Retinal pigment epithelial cell (primary cell): ENCODE data around the gene GRIK1.

ENCODE experiments used
- DNase-seq: peaks from one replicate; pipeline ENCODE4 v3.0.0-alpha.2; 2010; ENCODE audit warnings: low read depth
- H3K4me3 ChIP-seq: 2 replicates; pipeline ENCODE4 v1.5.1; 2011; ENCODE audit warnings: mild to moderate bottlenecking, low read length, control low read depth, moderate library complexity
- TF ChIP-seq, protein P1 (sequence below): conservative IDR thresholded peaks from 2 replicates; pipeline ENCODE4 v1.5.1; 2011; ENCODE audit warnings: low read depth, low read length, control low read depth, inconsistent platforms

Gene GRIK1

DNA sequence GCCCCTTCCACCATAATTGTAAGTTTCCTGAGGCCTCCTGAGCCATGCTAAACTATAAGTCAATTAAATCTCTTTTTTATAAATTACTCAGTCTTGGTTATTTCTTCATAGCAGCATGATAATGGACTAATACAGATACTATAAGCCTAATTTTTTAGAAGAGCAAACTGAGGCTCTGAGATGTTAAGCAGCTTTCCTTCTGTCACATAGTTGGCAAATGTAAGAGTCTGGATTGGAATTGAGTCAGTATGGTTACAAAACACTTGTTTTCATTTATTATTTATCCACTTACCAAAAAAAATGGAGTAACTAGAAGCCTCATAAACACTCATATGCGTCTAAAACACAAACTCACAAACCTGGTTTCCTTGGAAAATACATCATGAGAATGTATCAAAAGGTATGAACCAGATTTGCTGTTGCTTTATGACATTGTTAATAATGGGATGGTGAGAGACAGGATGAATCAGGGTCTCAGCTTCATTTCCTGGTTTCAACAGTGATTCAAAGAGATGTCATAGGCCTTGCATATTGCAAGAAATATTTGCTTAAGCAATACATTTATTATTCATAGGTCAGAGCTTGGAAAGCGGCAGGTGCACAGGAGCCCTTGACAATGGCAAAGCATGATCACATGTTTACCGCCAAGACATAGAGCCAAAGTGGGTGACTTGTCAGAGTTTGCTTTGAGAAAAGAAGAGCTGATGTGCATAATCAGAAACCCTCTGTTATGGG lies 221.5 kb downstream of the GRIK1 start:
- TF ChIP-seq, protein P1, sequence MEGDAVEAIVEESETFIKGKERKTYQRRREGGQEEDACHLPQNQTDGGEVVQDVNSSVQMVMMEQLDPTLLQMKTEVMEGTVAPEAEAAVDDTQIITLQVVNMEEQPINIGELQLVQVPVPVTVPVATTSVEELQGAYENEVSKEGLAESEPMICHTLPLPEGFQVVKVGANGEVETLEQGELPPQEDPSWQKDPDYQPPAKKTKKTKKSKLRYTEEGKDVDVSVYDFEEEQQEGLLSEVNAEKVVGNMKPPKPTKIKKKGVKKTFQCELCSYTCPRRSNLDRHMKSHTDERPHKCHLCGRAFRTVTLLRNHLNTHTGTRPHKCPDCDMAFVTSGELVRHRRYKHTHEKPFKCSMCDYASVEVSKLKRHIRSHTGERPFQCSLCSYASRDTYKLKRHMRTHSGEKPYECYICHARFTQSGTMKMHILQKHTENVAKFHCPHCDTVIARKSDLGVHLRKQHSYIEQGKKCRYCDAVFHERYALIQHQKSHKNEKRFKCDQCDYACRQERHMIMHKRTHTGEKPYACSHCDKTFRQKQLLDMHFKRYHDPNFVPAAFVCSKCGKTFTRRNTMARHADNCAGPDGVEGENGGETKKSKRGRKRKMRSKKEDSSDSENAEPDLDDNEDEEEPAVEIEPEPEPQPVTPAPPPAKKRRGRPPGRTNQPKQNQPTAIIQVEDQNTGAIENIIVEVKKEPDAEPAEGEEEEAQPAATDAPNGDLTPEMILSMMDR: no peak
- H3K4me3 ChIP-seq: no peak overlapping the region
- no peak for DNase-seq

DNA sequence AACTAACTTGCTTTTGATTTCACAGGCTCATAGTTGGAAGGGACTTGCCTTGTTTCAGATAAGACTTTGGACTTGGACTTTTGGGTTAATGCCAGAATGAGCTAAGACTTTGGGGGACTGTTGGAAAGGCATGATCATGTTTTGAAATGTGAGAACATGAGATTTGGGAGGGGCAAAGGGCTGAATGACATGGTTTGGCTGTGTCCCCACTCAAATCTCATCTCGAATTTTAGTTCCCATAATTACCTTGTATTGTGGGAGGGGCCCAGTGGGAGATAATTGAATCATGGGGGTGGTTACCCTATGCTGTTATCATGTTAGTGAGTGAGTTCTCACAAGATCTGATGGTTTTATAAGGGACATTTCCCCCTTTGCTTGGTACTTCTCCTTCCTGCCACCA lies 222.1 kb downstream of the GRIK1 start:
- H3K4me3 ChIP-seq: no peak overlapping the region
- TF ChIP-seq, protein P1: no peak
- no peak for DNase-seq

DNA sequence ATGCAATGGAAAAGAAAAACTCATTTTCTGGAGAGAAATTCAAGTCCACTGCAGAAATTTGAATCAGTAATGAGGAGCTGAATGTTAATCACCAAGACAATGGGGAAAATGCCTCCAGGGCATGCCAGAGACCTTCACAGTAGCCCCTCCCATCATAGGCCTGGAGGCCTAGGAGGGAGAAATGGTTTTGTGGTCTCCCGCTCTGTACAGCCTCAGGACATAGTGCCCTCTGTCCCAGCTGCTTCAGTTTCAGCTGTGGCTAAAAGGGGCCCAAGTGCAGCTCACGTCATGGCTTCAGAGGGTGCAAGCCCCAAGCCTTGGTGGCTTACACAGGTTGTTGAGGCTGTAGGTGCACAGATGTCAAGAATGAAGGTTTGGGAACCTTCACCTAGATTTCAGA lies 223.0 kb downstream of the GRIK1 start:
- no peak overlapping the region for H3K4me3 ChIP-seq
- TF ChIP-seq, protein P1: no peak
- DNase-seq: no peak

DNA sequence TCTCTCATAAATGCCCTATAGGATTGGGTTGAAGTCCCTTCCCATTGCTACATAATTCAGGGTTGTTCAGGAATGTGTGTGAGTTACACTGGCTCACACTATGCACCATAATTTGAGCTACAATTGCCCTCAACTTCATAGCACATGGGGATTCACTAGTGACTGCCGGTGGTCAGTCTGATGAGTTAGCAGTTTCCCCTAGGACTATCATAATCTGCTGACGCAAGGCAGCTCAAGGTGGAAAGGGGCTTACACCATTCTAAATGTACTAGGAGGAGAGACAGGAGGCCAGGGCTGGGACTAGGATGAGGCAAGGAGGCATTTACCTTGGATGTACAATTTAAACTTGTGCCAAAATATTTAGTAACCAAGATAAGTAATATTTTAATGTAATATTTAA lies 224.7 kb downstream of the GRIK1 start:
- TF ChIP-seq, protein P1: no peak
- no peak for DNase-seq
- H3K4me3 ChIP-seq: no peak overlapping the region

DNA sequence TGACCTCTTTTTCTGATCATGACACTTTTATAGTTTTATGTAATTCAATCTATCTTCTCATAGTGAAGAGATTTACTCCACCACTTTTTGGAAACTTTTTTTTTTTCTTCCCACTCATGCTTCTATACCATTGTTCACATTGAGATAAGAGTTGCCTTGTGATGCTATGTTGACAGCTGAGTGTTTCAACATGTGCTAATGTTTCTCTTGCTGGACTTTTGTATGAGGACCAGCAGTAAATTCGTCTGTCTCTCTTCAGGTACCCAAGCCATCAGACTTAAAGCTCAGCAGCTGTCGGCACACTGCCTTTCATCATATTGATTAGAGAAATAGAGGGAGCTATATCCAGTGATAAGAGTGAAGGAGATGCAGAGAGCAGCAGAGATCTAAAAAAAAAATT lies 227.0 kb downstream of the GRIK1 start:
- TF ChIP-seq, protein P1: no peak
- H3K4me3 ChIP-seq: no peak overlapping the region
- DNase-seq: no peak

DNA sequence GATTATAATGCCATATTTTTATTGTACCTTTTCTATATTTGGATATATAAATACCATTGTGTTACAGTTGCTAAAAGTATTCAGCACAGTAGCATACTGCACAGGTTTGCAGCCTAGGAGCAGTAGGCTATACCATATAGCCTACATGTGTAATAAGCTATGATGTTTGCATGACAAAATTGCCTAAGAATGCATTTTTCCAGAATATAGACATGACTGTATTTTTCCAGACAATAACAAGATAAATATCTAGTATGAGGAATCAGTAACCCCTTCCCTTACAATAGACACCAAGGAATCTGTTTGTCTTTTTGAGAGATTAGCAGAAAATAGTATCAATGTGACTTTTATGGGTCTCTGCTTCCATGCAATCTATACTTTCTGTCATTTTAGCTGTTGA lies 228.6 kb downstream of the GRIK1 start:
- no peak for DNase-seq
- TF ChIP-seq, protein P1: no peak
- no peak overlapping the region for H3K4me3 ChIP-seq

DNA sequence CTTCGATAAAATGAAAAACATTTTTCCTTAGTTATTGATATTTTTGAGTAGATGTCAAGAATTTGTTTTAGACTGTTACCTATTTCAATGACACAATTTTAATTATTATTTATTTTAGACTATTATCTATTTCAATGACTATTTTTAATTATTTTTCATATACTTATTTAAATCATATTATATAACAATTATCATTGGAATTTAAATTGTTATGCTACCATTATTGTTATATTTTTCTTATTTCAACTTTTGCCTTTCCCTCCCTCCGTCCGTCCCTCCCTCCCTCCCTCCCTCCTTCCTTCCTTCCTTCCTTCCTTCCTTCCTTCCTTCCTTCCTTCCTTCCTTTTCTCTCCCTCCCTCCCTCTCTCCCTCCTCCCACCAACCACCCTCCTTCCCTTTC lies 229.3 kb downstream of the GRIK1 start:
- H3K4me3 ChIP-seq: no peak overlapping the region
- TF ChIP-seq, protein P1: no peak
- no peak for DNase-seq
